GM23338 (cell line): ENCODE measurements around the gene RPS6KA1.
"Not testable (repeated sequence)": the region's sequence is repeated elsewhere in the genome, so short reads cannot be mapped to it uniquely, and the experiment has no call there.

ENCODE experiments used
- CTCF ChIP-seq, 2 experiments: fragments of 200-600 bp in 1 of 2; sonication (generic) in 1 of 2; conservative IDR thresholded peaks; 2 replicates each; pipeline versions ENCODE4 v1.5.1 to v1.6.1; 2016 to 2017; ENCODE audit warnings: antibody characterized with exemption in 2 of 2, low read depth in 2 of 2, mild to moderate bottlenecking in 2 of 2, moderate library complexity in 1 of 2
- EZH2 ChIP-seq: fragments of 200-600 bp; sonication (generic); IDR thresholded peaks from one replicate; pipeline ENCODE4 v1.8.0; 2017; ENCODE audit warnings: antibody characterized with exemption, mild to moderate bottlenecking, low read depth; ENCODE audit not compliant: unreplicated experiment
- EZH2phosphoT487 ChIP-seq: fragments of 200-600 bp; sonication (generic); IDR thresholded peaks from one replicate; pipeline ENCODE4 v1.8.1; 2018; ENCODE audit warnings: antibody characterized with exemption; ENCODE audit not compliant: unreplicated experiment
- JUNB ChIP-seq: IDR thresholded peaks from one replicate; pipeline ENCODE4 v1.6.1; 2016; ENCODE audit warnings: antibody characterized with exemption; ENCODE audit not compliant: unreplicated experiment
- POLR2AphosphoS5 ChIP-seq: IDR thresholded peaks from 2 replicates; pipeline ENCODE4 v1.6.1; 2016; ENCODE audit warnings: antibody characterized with exemption, low read depth
- STAT1 ChIP-seq: IDR thresholded peaks from one replicate; pipeline ENCODE4 v1.6.1; 2016; ENCODE audit warnings: antibody characterized with exemption; ENCODE audit not compliant: unreplicated experiment
- ZNF331 ChIP-seq: fragments of 250-450 bp; sonication (Bioruptor Pico); IDR thresholded peaks from 2 replicates; pipeline ENCODE4 v1.5.0; 2020; ENCODE audit warnings: low read depth, mild to moderate bottlenecking, moderate library complexity

DNA sequence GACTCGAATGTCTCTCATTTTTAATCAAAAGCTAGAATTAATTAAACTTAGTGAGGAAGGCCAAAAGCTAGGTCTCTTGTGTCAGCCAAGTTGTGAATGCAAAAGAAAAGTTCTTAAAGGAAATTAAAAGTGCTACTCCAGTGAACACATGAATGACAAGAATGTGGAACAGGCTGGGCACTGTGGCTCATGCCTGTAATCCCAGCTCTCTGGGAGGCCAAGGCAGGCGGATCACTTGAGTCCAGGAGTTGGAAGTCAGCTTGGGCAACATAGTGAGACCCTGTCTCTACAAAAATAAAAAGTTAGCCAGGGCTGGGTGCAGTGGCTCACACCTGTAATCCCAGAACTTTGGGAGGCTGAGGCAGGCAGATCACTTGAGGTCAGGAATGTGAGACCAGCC is 18.9 kb upstream of the RPS6KA1 start:
- not testable (repeated sequence) for TF ChIP-seq CTCF (conservative IDR thresholded peaks at IDR 0.05; ENCODE audit: low read depth in 2 of 2); ZNF331 (CRISPR knock-in tag); EZH2; STAT1; JUNB; POLR2AphosphoS5; EZH2phosphoT487
